Endothelial cell of umbilical vein (primary cell): ENCODE data around the gene NBEAL1.

ENCODE experiments used
- EZH2 ChIP-seq: IDR thresholded peaks from 2 replicates; pipeline ENCODE4 v1.6.1; 2012; ENCODE audit warnings: borderline replicate concordance, low read depth, mild to moderate bottlenecking, moderate library complexity, low read length, inconsistent platforms; ENCODE audit not compliant: severe bottlenecking
- GATA2 ChIP-seq: IDR thresholded peaks from 2 replicates; pipeline ENCODE4 v1.7.0; 2011; ENCODE audit warnings: low read depth, mild to moderate bottlenecking, moderate library complexity, mixed read lengths, low read length; ENCODE audit not compliant: insufficient read length, insufficient read depth
- JUN ChIP-seq: IDR thresholded peaks from 2 replicates; pipeline ENCODE4 v1.6.1; 2011; ENCODE audit warnings: borderline replicate concordance, low read depth; ENCODE audit not compliant: insufficient read length, insufficient read depth
- MYC ChIP-seq: IDR thresholded peaks from one replicate; pipeline ENCODE4 v1.6.1; 2011; ENCODE audit warnings: mild to moderate bottlenecking, low read depth, low read length
- POLR2A ChIP-seq: IDR thresholded peaks from 2 replicates; pipeline ENCODE4 v1.6.1; 2012; ENCODE audit warnings: low read depth, mild to moderate bottlenecking, control low read depth, low read length
- TF ChIP-seq, protein P1 (sequence below), 2 donors: IDR thresholded peaks; 1 replicate in 1 of 2; 2 replicates in 1 of 2; pipeline ENCODE4 v1.5.1; 2011; ENCODE audit warnings: low read length in 2 of 2, mild to moderate bottlenecking in 2 of 2, moderate library complexity in 2 of 2, control low read depth in 1 of 2, inconsistent platforms in 1 of 2, low read depth in 1 of 2; ENCODE audit not compliant: insufficient read depth in 1 of 2; ENCODE audit errors: extremely low read depth in 1 of 2
- TF ChIP-seq, protein P2 (sequence below): IDR thresholded peaks from 2 replicates; pipeline ENCODE4 v1.6.1; 2011; ENCODE audit not compliant: insufficient read depth, insufficient read length

DNA sequence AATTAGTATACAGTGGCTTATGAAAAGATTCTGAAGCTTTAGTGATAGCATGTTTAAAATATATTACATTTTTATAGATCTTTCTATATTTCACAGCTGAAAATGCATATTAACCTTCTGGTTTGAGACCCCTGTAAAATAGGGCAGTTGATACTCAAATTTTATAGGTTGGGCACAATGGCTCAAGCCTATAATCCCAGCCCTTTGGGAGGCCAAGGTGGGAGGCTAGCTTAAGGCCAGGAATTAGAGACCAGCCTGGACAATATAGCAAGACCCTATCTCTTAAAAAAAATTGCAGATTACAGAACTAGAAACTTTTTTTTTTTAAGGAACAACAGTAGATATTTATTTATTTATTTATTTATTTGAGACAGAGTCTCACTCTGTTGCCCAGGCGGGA, 31.2 kb downstream of the NBEAL1 start:
- TF ChIP-seq, protein P1, sequence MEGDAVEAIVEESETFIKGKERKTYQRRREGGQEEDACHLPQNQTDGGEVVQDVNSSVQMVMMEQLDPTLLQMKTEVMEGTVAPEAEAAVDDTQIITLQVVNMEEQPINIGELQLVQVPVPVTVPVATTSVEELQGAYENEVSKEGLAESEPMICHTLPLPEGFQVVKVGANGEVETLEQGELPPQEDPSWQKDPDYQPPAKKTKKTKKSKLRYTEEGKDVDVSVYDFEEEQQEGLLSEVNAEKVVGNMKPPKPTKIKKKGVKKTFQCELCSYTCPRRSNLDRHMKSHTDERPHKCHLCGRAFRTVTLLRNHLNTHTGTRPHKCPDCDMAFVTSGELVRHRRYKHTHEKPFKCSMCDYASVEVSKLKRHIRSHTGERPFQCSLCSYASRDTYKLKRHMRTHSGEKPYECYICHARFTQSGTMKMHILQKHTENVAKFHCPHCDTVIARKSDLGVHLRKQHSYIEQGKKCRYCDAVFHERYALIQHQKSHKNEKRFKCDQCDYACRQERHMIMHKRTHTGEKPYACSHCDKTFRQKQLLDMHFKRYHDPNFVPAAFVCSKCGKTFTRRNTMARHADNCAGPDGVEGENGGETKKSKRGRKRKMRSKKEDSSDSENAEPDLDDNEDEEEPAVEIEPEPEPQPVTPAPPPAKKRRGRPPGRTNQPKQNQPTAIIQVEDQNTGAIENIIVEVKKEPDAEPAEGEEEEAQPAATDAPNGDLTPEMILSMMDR (IDR thresholded peaks at IDR 0.05; ENCODE audit: extremely low read depth in 1 of 2, insufficient read depth in 1 of 2, low read depth in 1 of 2, low read length in 2 of 2) = no peak
- TF ChIP-seq GATA2 (no peak), POLR2A (no peak), EZH2 (no peak), JUN (no peak), MYC (no peak)
- TF ChIP-seq, protein P2, sequence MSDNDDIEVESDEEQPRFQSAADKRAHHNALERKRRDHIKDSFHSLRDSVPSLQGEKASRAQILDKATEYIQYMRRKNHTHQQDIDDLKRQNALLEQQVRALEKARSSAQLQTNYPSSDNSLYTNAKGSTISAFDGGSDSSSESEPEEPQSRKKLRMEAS = no peak
